Ishikawa (cell line): ENCODE data around the gene USP7.

Experiments used
- CEBPB ChIP-seq: IDR thresholded peaks from 2 replicates; pipeline ENCODE4 v1.6.1; 2012
- CREB1 ChIP-seq: IDR thresholded peaks from 2 replicates; pipeline ENCODE4 v1.6.1; 2012; ENCODE audit warnings: low read depth
- EGR1 ChIP-seq: IDR thresholded peaks from 2 replicates; pipeline ENCODE4 v1.6.1; 2012
- EP300 ChIP-seq: IDR thresholded peaks from 2 replicates; pipeline ENCODE4 v1.6.1; 2012; ENCODE audit warnings: borderline replicate concordance
- FOXM1 ChIP-seq: IDR thresholded peaks from 2 replicates; pipeline ENCODE4 v1.6.1; 2012; ENCODE audit warnings: low read depth, borderline replicate concordance
- MAX ChIP-seq: IDR thresholded peaks from 2 replicates; pipeline ENCODE4 v1.6.1; 2012
- NFIC ChIP-seq: IDR thresholded peaks from 2 replicates; pipeline ENCODE4 v1.6.1; 2012
- RAD21 ChIP-seq: IDR thresholded peaks from 2 replicates; pipeline ENCODE4 v1.6.1; 2012; ENCODE audit warnings: low read depth
- REST ChIP-seq: IDR thresholded peaks from 2 replicates; pipeline ENCODE4 v1.6.1; 2012; ENCODE audit warnings: low read depth, mild to moderate bottlenecking
- TAF1 ChIP-seq: IDR thresholded peaks from 2 replicates; pipeline ENCODE4 v1.6.1; 2012; ENCODE audit warnings: low read depth, mild to moderate bottlenecking
- TCF12 ChIP-seq: IDR thresholded peaks from 2 replicates; pipeline ENCODE4 v1.6.1; 2012; ENCODE audit warnings: low read depth
- TEAD4 ChIP-seq: IDR thresholded peaks from 2 replicates; pipeline ENCODE4 v1.6.1; 2012
- USF1 ChIP-seq: IDR thresholded peaks from 2 replicates; pipeline ENCODE4 v1.6.1; 2012
- YY1 ChIP-seq: IDR thresholded peaks from 2 replicates; pipeline ENCODE4 v1.6.1; 2012; ENCODE audit warnings: low read depth
- ZBTB7A ChIP-seq: IDR thresholded peaks from 2 replicates; pipeline ENCODE4 v1.6.1; 2012; ENCODE audit warnings: low read depth

The USP7 gene

GRCh38 chr16:8890549-8890921, 73.2 kb downstream of the USP7 start:
- TF ChIP-seq REST = no peak

- TF ChIP-seq EP300 = no peak
- no peak for TF ChIP-seq TAF1
- TF ChIP-seq EGR1 = no peak
- no peak for TF ChIP-seq USF1
- TF ChIP-seq RAD21 = no peak
- TF ChIP-seq ZBTB7A = no peak
- no peak for TF ChIP-seq CEBPB
- TF ChIP-seq NFIC = no peak
- TF ChIP-seq YY1 = no peak
- TF ChIP-seq MAX = no peak
- TF ChIP-seq FOXM1 = no peak
- TF ChIP-seq TEAD4 = no peak
- no peak for TF ChIP-seq CREB1
- no peak for TF ChIP-seq TCF12
- TF ChIP-seq REST = no peak
Measured at GRCh38 chr16:8889893-8890548, 73.7 kb downstream of the USP7 start.

- TF ChIP-seq TEAD4 (no peak), ZBTB7A (no peak), EP300 (no peak), REST (no peak), NFIC (no peak), MAX (no peak), USF1 (no peak), FOXM1 (no peak), TAF1 (no peak), EGR1 (no peak), YY1 (no peak), CREB1 (no peak), CEBPB (no peak), RAD21 (no peak), TCF12 (no peak)
Measured at GRCh38 chr16:8888951-8889892, 74.5 kb downstream of the USP7 start.

GRCh38 chr16:8887952-8888560, 75.7 kb downstream of the USP7 start:
- no peak for TF ChIP-seq TCF12
- TF ChIP-seq TEAD4 = no peak
- TF ChIP-seq NFIC = no peak
- no peak for TF ChIP-seq EP300
- no peak for TF ChIP-seq EGR1
- TF ChIP-seq YY1 = no peak
- no peak for TF ChIP-seq CEBPB
- TF ChIP-seq USF1 = no peak
- no peak for TF ChIP-seq RAD21
- TF ChIP-seq MAX = no peak
- no peak for TF ChIP-seq ZBTB7A
- TF ChIP-seq REST = no peak
- TF ChIP-seq FOXM1 = no peak
- TF ChIP-seq CREB1 = no peak
- no peak for TF ChIP-seq TAF1
